Left hindlimb (tissue), 1 donor: ENCODE measurements around the gene UBE2QL1.
A peak's percentile ranks its signal among the peaks of the same experiment; 100 is the strongest.
"Not testable (repeated sequence)": the region's sequence is repeated elsewhere in the genome, so short reads cannot be mapped to it uniquely, and the experiment has no call there.

Experiments
- DNase-seq: peaks from one replicate; pipeline ENCODE4 v3.0.0-alpha.2; 2018

The UBE2QL1 gene

GRCh38 chr5:6501701-6502100 is 53.0 kb downstream of the UBE2QL1 start:
- DNase-seq = no peak

- no peak for DNase-seq
These were observed 53.8 kb downstream of the UBE2QL1 start for GRCh38 chr5:6502421-6502820.

GRCh38 chr5:6503342-6503741 is 54.7 kb downstream of the UBE2QL1 start:
- no peak for DNase-seq

- no peak for DNase-seq
These were observed 56.2 kb downstream of the UBE2QL1 start for GRCh38 chr5:6504677-6505415.

GRCh38 chr5:6505416-6505755 is 56.7 kb downstream of the UBE2QL1 start:
- no peak for DNase-seq

GRCh38 chr5:6505783-6506557 is 57.3 kb downstream of the UBE2QL1 start:
- peak; percentile 47 for DNase-seq

GRCh38 chr5:6506611-6507010 is 58.0 kb downstream of the UBE2QL1 start:
- DNase-seq = no peak

GRCh38 chr5:6508931-6509330 is 60.3 kb downstream of the UBE2QL1 start:
- DNase-seq = no peak

- no peak for DNase-seq
These were observed 61.5 kb downstream of the UBE2QL1 start for GRCh38 chr5:6510132-6510531.

- no peak for DNase-seq
These were observed 62.3 kb downstream of the UBE2QL1 start for GRCh38 chr5:6510973-6511372.

GRCh38 chr5:6515812-6516211 is 67.2 kb downstream of the UBE2QL1 start:
- not testable (repeated sequence) for DNase-seq

GRCh38 chr5:6516823-6517222 is 68.2 kb downstream of the UBE2QL1 start:
- no peak for DNase-seq

GRCh38 chr5:6517510-6517909 is 68.9 kb downstream of the UBE2QL1 start:
- DNase-seq = no peak

GRCh38 chr5:6518298-6519057 is 69.8 kb downstream of the UBE2QL1 start:
- DNase-seq = no peak

- DNase-seq = no peak
These were observed 71.5 kb downstream of the UBE2QL1 start for GRCh38 chr5:6520201-6520600.

- DNase-seq = no peak
These were observed 73.7 kb downstream of the UBE2QL1 start for GRCh38 chr5:6522331-6522730.

- DNase-seq = no peak
These were observed 74.3 kb downstream of the UBE2QL1 start for GRCh38 chr5:6522923-6523322.

GRCh38 chr5:6525422-6525821 is 76.8 kb downstream of the UBE2QL1 start:
- DNase-seq = no peak

- no peak for DNase-seq
These were observed 77.3 kb downstream of the UBE2QL1 start for GRCh38 chr5:6525910-6526309.

- DNase-seq = no peak
These were observed 79.2 kb downstream of the UBE2QL1 start for GRCh38 chr5:6527749-6528455.

- no peak for DNase-seq
These were observed 86.9 kb downstream of the UBE2QL1 start for GRCh38 chr5:6535594-6535993.

GRCh38 chr5:6539060-6539459 is 90.4 kb downstream of the UBE2QL1 start:
- no peak for DNase-seq
